ENCODE data around the gene FNBP1.

Gene FNBP1

GRCh38 chr9:129860653-129861446 is 182.1 kb downstream of the FNBP1 start:
- H3K27ac ChIP-seq (ENCODE audit: low read depth, low read length), result no peak overlapping the region
- no peaks in the 10 kb centered on the region for H3K79me2 ChIP-seq (ENCODE audit: control insufficient read depth, low read length)
- TF ChIP-seq EZH2phosphoT487 (IDR thresholded peaks at IDR 0.05; ENCODE audit: borderline replicate concordance, low read length) (no peak), CTCF (IDR thresholded peaks at IDR 0.05; ENCODE audit: low read depth, low read length, poor library complexity, severe bottlenecking) (no peak)
- no peak overlapping the region for H3K4me3 ChIP-seq (ENCODE audit: low read length)
- no peaks in the 10 kb centered on the region for H3F3A ChIP-seq (ENCODE audit: control insufficient read depth, insufficient read depth)
- H3K4me2 ChIP-seq (ENCODE audit: low read length), result no peak overlapping the region
- H3K27me3 ChIP-seq (ENCODE audit: control insufficient read depth, low read length), result no peaks in the 10 kb centered on the region
- no peaks in the 10 kb centered on the region for H4K20me1 ChIP-seq (ENCODE audit: control insufficient read depth, insufficient read depth, low read depth, low read length)
- H3K36me3 ChIP-seq (ENCODE audit: control insufficient read depth, low read length), result peaks cover 13% of the 10 kb centered on the region; the same call in 1 of the 2 replicates
- H3K9me3 ChIP-seq (ENCODE audit: control insufficient read depth, insufficient read depth, low read length), result no peaks in the 10 kb centered on the region
- peaks cover 9% of the 10 kb centered on the region; the same call in 1 of the 2 replicates for H3K4me1 ChIP-seq (ENCODE audit: control insufficient read depth, low read length)
- no peaks in the 10 kb centered on the region for H3K9me2 ChIP-seq (replicated peaks; ENCODE audit: control insufficient read depth, low read length)

- no peaks in the 10 kb centered on the region for H3K9me2 ChIP-seq (replicated peaks; ENCODE audit: control insufficient read depth, low read length)
- no peaks in the 10 kb centered on the region for H3F3A ChIP-seq (ENCODE audit: control insufficient read depth, insufficient read depth)
- H3K9me3 ChIP-seq (ENCODE audit: control insufficient read depth, insufficient read depth, low read length), result no peaks in the 10 kb centered on the region
- H3K4me2 ChIP-seq (ENCODE audit: low read length), result no peak overlapping the region
- peaks cover 12% of the 10 kb centered on the region for H3K36me3 ChIP-seq (ENCODE audit: control insufficient read depth, low read length)
- no peak overlapping the region for H3K4me3 ChIP-seq (ENCODE audit: low read length)
- H3K27ac ChIP-seq (ENCODE audit: low read depth, low read length), result no peak overlapping the region
- no peaks in the 10 kb centered on the region for H3K79me2 ChIP-seq (ENCODE audit: control insufficient read depth, low read length)
- TF ChIP-seq EZH2phosphoT487 (IDR thresholded peaks at IDR 0.05; ENCODE audit: borderline replicate concordance, low read length) (no peak), CTCF (IDR thresholded peaks at IDR 0.05; ENCODE audit: low read depth, low read length, poor library complexity, severe bottlenecking) (no peak)
- no peaks in the 10 kb centered on the region for H3K27me3 ChIP-seq (ENCODE audit: control insufficient read depth, low read length)
- peaks cover 4% of the 10 kb centered on the region; the same call in 1 of the 2 replicates for H3K4me1 ChIP-seq (ENCODE audit: control insufficient read depth, low read length)
- H4K20me1 ChIP-seq (ENCODE audit: control insufficient read depth, insufficient read depth, low read depth, low read length), result no peaks in the 10 kb centered on the region
Measured at GRCh38 chr9:129858167-129858962, 184.6 kb downstream of the FNBP1 start.

- Histone ChIP-seq H3K9me2 (replicated peaks; ENCODE audit: control insufficient read depth, low read length) (no peaks in the 10 kb centered on the region), H3K36me3 (ENCODE audit: control insufficient read depth, low read length) (peaks cover 17% of the 10 kb centered on the region), H3K9me3 (ENCODE audit: control insufficient read depth, insufficient read depth, low read length) (no peaks in the 10 kb centered on the region), H3F3A (ENCODE audit: control insufficient read depth, insufficient read depth) (no peaks in the 10 kb centered on the region), H3K27me3 (ENCODE audit: control insufficient read depth, low read length) (no peaks in the 10 kb centered on the region), H4K20me1 (ENCODE audit: control insufficient read depth, insufficient read depth, low read depth, low read length) (no peaks in the 10 kb centered on the region), H3K79me2 (ENCODE audit: control insufficient read depth, low read length) (no peaks in the 10 kb centered on the region), H3K4me2 (ENCODE audit: low read length) (no peak overlapping the region), H3K4me1 (ENCODE audit: control insufficient read depth, low read length) (no peaks in the 10 kb centered on the region), H3K27ac (ENCODE audit: low read depth, low read length) (no peak overlapping the region), H3K4me3 (ENCODE audit: low read length) (no peak overlapping the region)
- TF ChIP-seq EZH2phosphoT487 (IDR thresholded peaks at IDR 0.05; ENCODE audit: borderline replicate concordance, low read length), result no peak
- no peak for TF ChIP-seq CTCF (IDR thresholded peaks at IDR 0.05; ENCODE audit: low read depth, low read length, poor library complexity, severe bottlenecking)
Measured at GRCh38 chr9:129857207-129857606, 185.8 kb downstream of the FNBP1 start.

Data from DOHH2 (cell line).